NK-92 treated with Interleukin-12 subunit alpha and Interleukin-12 subunit beta, amount 100 ng/mL, for 24 hours (cell line): ENCODE results near the gene AS3MT.
"Not testable (repeated sequence)": the region's sequence is repeated elsewhere in the genome, so short reads cannot be mapped to it uniquely, and the experiment has no call there.

ENCODE experiments used
- DNase-seq: peaks from one replicate; lab custom pipeline; 2025; lab: John Stamatoyannopoulos, UW

AS3MT gene

GRCh38 chr10:102919246-102919959 lies 50.1 kb downstream of the AS3MT start:
- no peak for DNase-seq

- DNase-seq, result no peak
Observed at GRCh38 chr10:102919992-102920739, 50.9 kb downstream of the AS3MT start.

GRCh38 chr10:102923601-102924000 lies 54.3 kb downstream of the AS3MT start:
- DNase-seq, result no peak

GRCh38 chr10:102926842-102927241 lies 57.6 kb downstream of the AS3MT start:
- DNase-seq, result no peak

- no peak for DNase-seq
Observed at GRCh38 chr10:102927311-102928010, 58.2 kb downstream of the AS3MT start.

GRCh38 chr10:102928442-102928841 lies 59.2 kb downstream of the AS3MT start:
- not testable (repeated sequence) for DNase-seq

GRCh38 chr10:102930720-102931119 lies 61.5 kb downstream of the AS3MT start:
- no peak for DNase-seq

GRCh38 chr10:102931643-102932042 lies 62.4 kb downstream of the AS3MT start:
- DNase-seq, result no peak

GRCh38 chr10:102935505-102935904 lies 66.2 kb downstream of the AS3MT start:
- DNase-seq, result no peak

GRCh38 chr10:102935939-102936605 lies 66.8 kb downstream of the AS3MT start:
- DNase-seq, result no peak

- DNase-seq, result no peak
Observed at GRCh38 chr10:102941401-102941800, 72.1 kb downstream of the AS3MT start.

GRCh38 chr10:102945449-102945848 lies 76.2 kb downstream of the AS3MT start:
- no peak for DNase-seq

- DNase-seq, result no peak
Observed at GRCh38 chr10:102945962-102946361, 76.7 kb downstream of the AS3MT start.

GRCh38 chr10:102946992-102947391 lies 77.7 kb downstream of the AS3MT start:
- DNase-seq, result no peak

GRCh38 chr10:102948176-102948575 lies 78.9 kb downstream of the AS3MT start:
- no peak for DNase-seq

- DNase-seq, result no peak
Observed at GRCh38 chr10:102948786-102949185, 79.5 kb downstream of the AS3MT start.

GRCh38 chr10:102949916-102950315 lies 80.6 kb downstream of the AS3MT start:
- no peak for DNase-seq

GRCh38 chr10:102951316-102951715 lies 82.0 kb downstream of the AS3MT start:
- DNase-seq, result no peak
